OCI-LY7 (cell line): Measurements from ENCODE around the gene KIRREL3. TPM values are rescaled to one million over a fixed set of nuclear protein-coding genes. Genes with fewer than 3 reads are reported as not detected.

Source experiments
- BruUV-seq: library from RNA; stranded (reverse); fragments of 400-500 nt; replicated peaks from 2 replicates; lab custom pipeline; 2021; lab: Mats Ljungman, UMichigan
- CTCF ChIA-PET: fragments of 300-600 bp; sonication (Branson Sonifier 250); formaldehyde crosslinking; loops from one replicate; lab custom pipeline; 2022; ENCODE audit warnings: antibody characterized with exemption; ENCODE audit not compliant: unreplicated experiment; lab: Charles Lee
- POLR2A ChIA-PET: fragments of 300-600 bp; sonication (Branson Sonifier 250); formaldehyde crosslinking; loops from one replicate; lab custom pipeline; 2022; ENCODE audit warnings: antibody characterized with exemption; lab: Charles Lee
- DNase-seq: peaks from one replicate; pipeline ENCODE4 v3.0.0-alpha.2; 2015; ENCODE audit warnings: low spot score
- H2AFZ ChIP-seq: fragments of 200-600 bp; sonication (generic), shearing (Covaris generic); 2 replicates; pipeline ENCODE4 v1.6.1; 2014; ENCODE audit warnings: mild to moderate bottlenecking, antibody characterized with exemption, low read length, moderate library complexity
- H3K27ac ChIP-seq: fragments of 200-600 bp; sonication (generic); 2 replicates; pipeline ENCODE4 v1.5.1; 2014; ENCODE audit warnings: mixed run types, low read depth, mild to moderate bottlenecking, moderate library complexity, low read length, inconsistent platforms; ENCODE audit not compliant: poor library complexity, severe bottlenecking
- H3K36me3 ChIP-seq: fragments of 200-600 bp; sonication (generic); 2 replicates; pipeline ENCODE4 v1.6.1; 2014; ENCODE audit warnings: mild to moderate bottlenecking, antibody characterized with exemption, low read length, moderate library complexity, mixed read lengths; ENCODE audit not compliant: insufficient read depth
- H3K4me1 ChIP-seq: fragments of 200-600 bp; sonication (generic); 2 replicates; pipeline ENCODE4 v1.5.1; 2014; ENCODE audit warnings: mild to moderate bottlenecking, low read length; ENCODE audit not compliant: insufficient read depth, poor library complexity, severe bottlenecking
- H3K4me2 ChIP-seq: fragments of 200-600 bp; sonication (generic); 2 replicates; pipeline ENCODE4 v1.6.1; 2014; ENCODE audit warnings: mild to moderate bottlenecking, low read length
- H3K4me3 ChIP-seq: fragments of 200-600 bp; sonication (generic); 2 replicates; pipeline ENCODE4 v1.5.1; 2014; ENCODE audit warnings: mild to moderate bottlenecking, low read depth, low read length; ENCODE audit not compliant: poor library complexity, severe bottlenecking
- H3K79me2 ChIP-seq: fragments of 200-600 bp; sonication (generic); 2 replicates; pipeline ENCODE4 v1.6.1; 2016; ENCODE audit warnings: low read depth, mild to moderate bottlenecking, low read length, moderate library complexity, mixed read lengths; ENCODE audit not compliant: insufficient read depth
- H3K9me2 ChIP-seq: fragments of 200-600 bp; sonication (generic); 2 replicates; pipeline ENCODE4 v1.6.1; 2016; ENCODE audit warnings: mild to moderate bottlenecking, low read length, mixed read lengths; ENCODE audit not compliant: insufficient read depth
- H3K9me3 ChIP-seq: fragments of 200-600 bp; sonication (generic); 2 replicates; pipeline ENCODE4 v1.6.1; 2014; ENCODE audit warnings: mild to moderate bottlenecking, mixed run types, low read length, mixed read lengths
- H4K20me1 ChIP-seq: fragments of 200-600 bp; sonication (generic); 2 replicates; pipeline ENCODE4 v1.6.1; 2014; ENCODE audit warnings: mild to moderate bottlenecking, antibody characterized with exemption, low read length, moderate library complexity, mixed read lengths; ENCODE audit not compliant: insufficient read depth
- EZH2phosphoT487 ChIP-seq: fragments of 200-600 bp; sonication (generic); IDR thresholded peaks from 2 replicates; pipeline ENCODE4 v1.6.1; 2018; ENCODE audit warnings: low read depth, borderline replicate concordance, mild to moderate bottlenecking, mixed run types, antibody characterized with exemption, low read length, moderate library complexity, mixed read lengths
- intact Hi-C: fragments of 100-400 bp; cut with micrococcal nuclease; formaldehyde crosslinking; loops from one replicate; pipeline ENCODE4 v1.10.0; 2022; ENCODE audit not compliant: unreplicated experiment
- total RNA-seq, 2 experiments: library from RNA; depleted of rRNA in 1 of 2; stranded (reverse); fragments of >200 nt in 1 of 2; shearing (Covaris generic) in 1 of 2; gene quantifications; 2 replicates each; pipeline ENCODE4 v1.2.3, GENCODE V29; 2014 to 2022
- TF ChIP-seq, protein P1 (sequence below): fragments of 200-600 bp; sonication (generic); conservative IDR thresholded peaks from 2 replicates; pipeline ENCODE4 v1.5.1; 2014; ENCODE audit warnings: mild to moderate bottlenecking, antibody characterized with exemption, low read length, moderate library complexity, mixed read lengths

Gene KIRREL3
- total RNA-seq, 2 experiments from 2014 or later, result not detected

DNA sequence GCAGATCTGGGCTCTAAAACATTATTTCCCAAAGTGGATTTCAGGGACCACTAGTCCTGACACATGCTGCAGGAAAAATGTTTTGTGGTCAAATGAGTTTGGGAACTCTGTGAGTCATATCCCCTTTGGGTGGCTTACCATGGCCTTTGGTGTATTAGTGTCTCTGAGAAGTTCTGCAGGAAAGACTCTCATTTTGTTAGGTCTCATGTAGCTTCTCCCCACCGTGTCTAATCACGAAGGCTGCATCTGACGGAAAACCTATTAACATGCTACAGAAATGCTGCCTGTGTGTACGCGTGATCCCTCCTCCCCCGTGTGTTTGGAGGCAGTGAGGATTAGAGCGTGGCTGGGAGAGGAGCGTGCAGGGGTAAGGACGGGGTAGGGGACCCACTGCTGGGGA, 453.4 kb downstream of the KIRREL3 start:
- BruUV-seq, result no TSS peak
- intact Hi-C loops, result no loop called here

DNA sequence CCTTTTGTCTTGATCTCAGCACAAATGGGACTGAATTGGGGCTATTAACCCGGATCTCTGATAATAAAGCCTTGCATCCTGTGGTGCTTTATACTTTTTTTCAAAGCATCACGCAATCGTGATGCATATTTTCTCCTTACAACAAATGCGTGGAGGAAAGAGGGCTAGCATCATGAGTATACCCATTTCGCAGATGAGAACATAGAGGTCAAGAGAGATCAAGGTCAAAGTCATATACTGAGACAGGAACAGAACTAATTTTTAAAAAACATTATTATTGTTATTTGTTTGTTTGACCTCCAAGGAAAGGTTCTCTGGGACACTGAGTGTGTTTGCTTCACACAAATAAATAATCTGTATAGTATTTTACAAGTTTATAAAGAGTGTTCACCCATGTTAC, 453.9 kb downstream of the KIRREL3 start:
- no peak for TF ChIP-seq EZH2phosphoT487
- TF ChIP-seq, protein P1, sequence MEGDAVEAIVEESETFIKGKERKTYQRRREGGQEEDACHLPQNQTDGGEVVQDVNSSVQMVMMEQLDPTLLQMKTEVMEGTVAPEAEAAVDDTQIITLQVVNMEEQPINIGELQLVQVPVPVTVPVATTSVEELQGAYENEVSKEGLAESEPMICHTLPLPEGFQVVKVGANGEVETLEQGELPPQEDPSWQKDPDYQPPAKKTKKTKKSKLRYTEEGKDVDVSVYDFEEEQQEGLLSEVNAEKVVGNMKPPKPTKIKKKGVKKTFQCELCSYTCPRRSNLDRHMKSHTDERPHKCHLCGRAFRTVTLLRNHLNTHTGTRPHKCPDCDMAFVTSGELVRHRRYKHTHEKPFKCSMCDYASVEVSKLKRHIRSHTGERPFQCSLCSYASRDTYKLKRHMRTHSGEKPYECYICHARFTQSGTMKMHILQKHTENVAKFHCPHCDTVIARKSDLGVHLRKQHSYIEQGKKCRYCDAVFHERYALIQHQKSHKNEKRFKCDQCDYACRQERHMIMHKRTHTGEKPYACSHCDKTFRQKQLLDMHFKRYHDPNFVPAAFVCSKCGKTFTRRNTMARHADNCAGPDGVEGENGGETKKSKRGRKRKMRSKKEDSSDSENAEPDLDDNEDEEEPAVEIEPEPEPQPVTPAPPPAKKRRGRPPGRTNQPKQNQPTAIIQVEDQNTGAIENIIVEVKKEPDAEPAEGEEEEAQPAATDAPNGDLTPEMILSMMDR, result no peak
- Histone ChIP-seq H3K4me2 (no peak overlapping the region), H4K20me1 (no peaks in the 10 kb centered on the region), H3K4me3 (no peak overlapping the region), H3K9me2 (no peaks in the 10 kb centered on the region), H3K4me1 (no peaks in the 10 kb centered on the region), H3K36me3 (no peaks in the 10 kb centered on the region), H2AFZ (no peak overlapping the region), H3K9me3 (no peaks in the 10 kb centered on the region), H3K79me2 (no peaks in the 10 kb centered on the region), H3K27ac (no peak overlapping the region)
- POLR2A ChIA-PET, result no interaction called here
- intact Hi-C loops, result no loop called here
- DNase-seq, result no peak
- CTCF ChIA-PET, result no interaction called here
- no TSS peak for BruUV-seq

More for the DNA sequence above, 453.4 kb downstream of the KIRREL3 start:
- Histone ChIP-seq H2AFZ (no peak overlapping the region), H3K4me1 (no peaks in the 10 kb centered on the region), H3K4me2 (no peak overlapping the region), H3K9me2 (no peaks in the 10 kb centered on the region), H4K20me1 (no peaks in the 10 kb centered on the region), H3K9me3 (no peaks in the 10 kb centered on the region), H3K27ac (no peak overlapping the region), H3K79me2 (no peaks in the 10 kb centered on the region), H3K4me3 (no peak overlapping the region), H3K36me3 (no peaks in the 10 kb centered on the region)
- DNase-seq, result no peak
- CTCF ChIA-PET, result no interaction called here
- POLR2A ChIA-PET, result no interaction called here
- TF ChIP-seq, protein P1, result no peak
- no peak for TF ChIP-seq EZH2phosphoT487

DNA sequence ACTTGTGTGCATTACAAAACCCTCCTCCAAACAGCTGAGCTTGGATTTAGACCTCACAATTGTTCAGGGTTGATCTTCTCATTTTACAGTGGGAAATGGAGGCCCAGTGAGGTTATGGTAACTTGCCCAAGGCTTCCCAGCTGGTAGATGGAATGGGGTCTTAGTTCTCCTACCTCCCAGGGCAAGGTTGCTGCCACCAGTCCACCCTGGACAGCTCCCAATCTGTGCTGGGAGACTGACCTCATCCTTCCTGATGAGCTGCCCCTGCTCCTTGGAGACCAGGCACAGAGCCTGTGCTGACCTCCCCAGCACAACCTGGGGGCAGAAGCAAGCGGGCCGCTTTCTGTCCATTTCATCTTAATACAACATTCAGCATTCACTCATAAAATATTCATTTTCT, 454.4 kb downstream of the KIRREL3 start:
- POLR2A ChIA-PET, result no interaction called here
- Histone ChIP-seq H3K4me1 (no peaks in the 10 kb centered on the region), H3K36me3 (no peaks in the 10 kb centered on the region), H3K27ac (no peak overlapping the region), H3K9me2 (no peaks in the 10 kb centered on the region), H3K9me3 (no peaks in the 10 kb centered on the region), H3K4me3 (no peak overlapping the region), H3K4me2 (no peak overlapping the region), H4K20me1 (no peaks in the 10 kb centered on the region), H3K79me2 (no peaks in the 10 kb centered on the region), H2AFZ (no peak overlapping the region)
- TF ChIP-seq EZH2phosphoT487, result no peak
- TF ChIP-seq, protein P1, result no peak
- DNase-seq, result no peak
- no TSS peak for BruUV-seq
- CTCF ChIA-PET, result no interaction called here
- intact Hi-C loops, result no loop called here
